ENCODE data around the gene MAGI2.
A peak's percentile ranks its signal among the peaks of the same experiment; 100 is the strongest.

MAGI2 gene

GRCh38 chr7:78052112-78052511 lies 1401.4 kb downstream of the MAGI2 start:
- no peak for DNase-seq

GRCh38 chr7:78047800-78048199 lies 1405.7 kb downstream of the MAGI2 start:
- DNase-seq = no peak

DNA sequence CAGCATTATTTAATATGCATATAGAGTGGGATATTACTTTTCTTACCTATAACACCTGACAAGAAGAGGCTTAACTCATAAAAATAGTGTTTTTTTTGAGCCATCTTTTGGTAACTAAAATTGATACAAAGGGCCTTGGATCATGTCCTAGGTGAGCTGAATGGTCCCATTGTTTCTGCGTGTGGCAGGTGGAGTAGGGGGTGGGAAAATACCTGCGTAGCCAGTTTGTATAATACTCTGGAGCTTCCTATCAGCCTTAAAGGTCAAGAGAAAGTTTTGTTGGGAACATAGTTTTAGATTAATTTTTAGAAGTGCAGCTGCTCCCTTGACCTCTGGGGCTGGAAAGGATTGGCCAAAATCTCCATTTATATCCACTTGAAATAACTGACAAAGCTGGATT lies 1410.3 kb downstream of the MAGI2 start:
- no peak for DNase-seq

- DNase-seq = peak; percentile 67
These were observed 1412.0 kb downstream of the MAGI2 start for GRCh38 chr7:78041423-78041822.

DNA sequence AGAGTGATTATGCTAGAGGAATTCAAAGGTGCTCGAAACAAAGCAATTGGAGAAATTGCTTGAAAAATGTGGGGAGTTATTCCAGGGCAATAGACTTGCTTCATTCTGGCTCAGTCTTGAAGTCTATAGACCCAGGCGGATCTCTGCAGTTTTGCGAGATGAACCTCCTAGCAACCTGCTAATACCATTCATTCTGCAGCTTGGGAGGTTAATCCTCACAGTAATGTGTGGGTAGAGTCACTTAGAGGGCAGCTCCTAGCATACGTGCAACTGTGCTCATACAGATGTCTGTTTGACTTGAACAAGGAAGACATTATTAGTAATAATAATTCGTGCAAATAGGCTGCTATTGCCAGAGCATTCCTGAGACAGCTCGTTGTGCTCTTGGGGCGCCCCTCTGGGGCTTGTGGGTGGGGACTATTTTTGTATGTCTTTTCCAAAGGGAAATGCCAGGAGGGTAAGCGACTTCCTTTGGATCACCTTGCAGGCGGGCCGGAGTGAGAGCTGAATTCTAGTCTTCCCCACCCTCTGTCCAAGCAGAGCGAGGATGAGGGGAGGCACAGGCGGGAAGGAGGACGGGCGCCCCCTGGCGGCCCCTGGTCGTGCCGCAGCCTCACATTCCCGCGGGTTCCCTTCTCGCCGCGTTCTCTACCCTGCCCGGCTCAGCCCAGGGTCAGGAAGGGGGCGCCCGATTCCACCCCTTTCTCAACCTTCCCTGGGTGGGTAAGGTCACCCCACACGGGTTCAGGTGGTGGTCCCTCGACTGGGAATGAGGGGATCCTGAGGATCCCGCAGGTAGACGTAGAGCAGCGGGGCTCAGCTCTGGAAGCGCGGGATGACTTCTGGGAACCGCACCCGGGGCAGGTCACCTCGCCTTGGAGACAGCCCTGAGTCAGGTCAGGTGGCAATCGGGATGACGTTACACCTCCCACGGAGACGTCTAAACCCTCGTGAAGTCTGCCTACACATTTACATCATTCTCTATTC lies 1413.4 kb downstream of the MAGI2 start:
- DNase-seq = peak; percentile 39

GRCh38 chr7:78038465-78039080 lies 1414.9 kb downstream of the MAGI2 start:
- no peak for DNase-seq

DNA sequence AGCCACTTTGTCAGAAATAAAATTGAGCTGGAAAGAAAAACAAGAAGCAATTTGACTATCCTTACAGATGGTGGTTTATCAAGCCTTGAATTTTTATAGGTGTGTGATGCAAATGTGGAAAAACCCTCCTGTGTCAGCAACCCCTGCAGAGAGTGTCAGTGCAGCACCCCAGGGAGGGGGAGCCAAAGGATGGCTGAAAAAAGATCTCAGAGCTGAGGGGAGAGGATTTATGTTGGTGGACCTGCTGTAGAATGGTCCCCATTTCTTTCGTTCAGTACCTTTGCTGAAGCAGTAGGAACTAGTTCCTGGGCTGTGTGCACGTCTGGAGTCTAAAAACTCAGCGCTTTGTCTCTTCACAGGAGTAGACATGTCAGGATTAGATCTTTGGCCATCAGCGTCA lies 1415.9 kb downstream of the MAGI2 start:
- DNase-seq = no peak

- DNase-seq = peak; percentile 48
These were observed 1420.1 kb downstream of the MAGI2 start for GRCh38 chr7:78033410-78033809.

DNA sequence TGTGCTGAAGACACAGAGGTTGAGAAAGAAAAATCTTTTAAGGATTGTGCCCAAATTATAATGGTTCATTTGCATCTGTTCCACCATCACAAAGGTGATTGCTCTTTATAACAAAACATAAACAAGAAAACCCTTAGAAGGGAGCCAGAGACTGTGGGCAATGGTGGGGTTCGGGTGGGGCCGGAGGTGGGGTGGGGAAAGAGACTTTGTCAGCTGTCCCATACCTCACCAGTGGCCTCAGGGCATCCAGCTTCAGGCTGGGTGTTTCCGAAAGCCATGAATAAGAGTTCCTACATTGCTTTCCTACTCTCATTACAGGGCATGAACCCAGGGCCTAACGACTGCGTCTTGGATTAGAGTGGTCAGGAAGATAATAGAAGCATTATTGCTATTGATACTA lies 1427.0 kb downstream of the MAGI2 start:
- DNase-seq = no peak

DNA sequence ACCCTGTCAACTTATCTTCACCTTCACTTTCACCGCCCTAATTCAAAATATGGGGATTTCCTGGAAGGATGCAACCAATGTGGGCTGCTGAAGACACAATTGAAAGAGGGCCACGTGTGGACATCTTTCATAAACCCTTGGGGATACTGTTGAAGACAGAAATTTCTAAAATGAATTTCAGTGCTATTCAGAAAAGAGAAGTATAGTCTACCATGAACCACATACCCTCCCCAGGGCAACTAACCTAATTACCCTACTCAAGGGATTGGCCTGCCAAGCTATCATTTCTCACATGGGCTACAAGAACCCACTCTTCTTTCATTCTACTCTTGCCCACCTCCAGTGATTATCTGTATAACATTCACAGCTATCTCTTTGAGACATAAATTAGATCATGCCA lies 1428.9 kb downstream of the MAGI2 start:
- no peak for DNase-seq

- DNase-seq = no peak
These were observed 1430.3 kb downstream of the MAGI2 start for GRCh38 chr7:78023191-78023590.

- no peak for DNase-seq
These were observed 1431.3 kb downstream of the MAGI2 start for GRCh38 chr7:78022165-78022564.

DNA sequence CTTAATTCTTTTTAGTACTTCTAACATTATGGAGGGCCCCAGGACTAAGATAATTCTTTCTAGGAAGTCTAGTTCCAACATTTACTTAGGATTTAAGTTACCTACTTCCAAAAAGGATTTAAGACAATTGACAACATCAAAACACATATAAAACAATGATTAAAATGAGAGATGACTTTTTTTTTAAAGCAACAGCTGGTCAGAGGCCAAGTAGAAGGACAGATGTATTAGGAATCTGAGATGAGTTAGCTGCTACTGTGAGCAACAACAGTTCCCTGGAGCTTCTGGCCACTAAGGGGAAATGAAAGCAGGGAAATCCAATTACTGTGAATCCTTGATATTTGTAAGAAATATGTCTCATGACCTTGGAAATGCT lies 1432.6 kb downstream of the MAGI2 start:
- DNase-seq = peak; percentile 45

DNA sequence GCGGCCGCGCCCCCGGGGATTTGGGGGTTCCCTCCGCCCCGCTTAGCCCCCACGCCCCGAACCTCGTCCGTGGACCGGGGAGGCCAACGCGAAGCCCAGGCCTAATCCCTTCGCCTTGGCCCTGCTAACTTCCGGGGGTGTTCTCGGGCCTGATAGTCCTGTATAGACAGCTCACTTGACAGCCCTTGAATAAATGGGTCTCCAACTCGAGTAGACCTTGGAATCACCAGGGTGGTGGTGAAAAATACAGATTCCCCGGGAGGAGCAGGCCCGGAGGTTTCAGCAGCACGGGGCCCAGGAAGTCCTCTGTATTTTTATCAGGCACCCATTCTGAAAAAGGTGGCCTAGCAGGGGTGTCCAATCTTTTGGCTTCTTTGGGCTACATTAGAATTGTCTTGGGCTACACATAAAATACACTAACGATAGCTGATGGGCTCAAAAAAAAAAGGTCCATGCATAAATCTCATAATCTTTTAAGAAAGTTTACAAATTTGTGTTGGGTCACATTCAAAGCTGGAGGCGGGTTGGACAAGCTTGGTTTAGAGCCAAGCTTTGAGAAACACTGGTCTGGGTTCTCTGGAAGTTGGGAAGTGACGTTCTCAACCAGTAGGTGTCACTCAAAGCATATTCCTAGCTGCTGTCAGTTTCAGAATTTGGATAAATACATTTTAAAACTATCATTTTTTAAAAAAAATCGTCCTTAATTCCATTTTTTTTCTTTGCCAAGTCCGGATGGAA lies 1433.2 kb downstream of the MAGI2 start:
- DNase-seq = peak; percentile 75

DNA sequence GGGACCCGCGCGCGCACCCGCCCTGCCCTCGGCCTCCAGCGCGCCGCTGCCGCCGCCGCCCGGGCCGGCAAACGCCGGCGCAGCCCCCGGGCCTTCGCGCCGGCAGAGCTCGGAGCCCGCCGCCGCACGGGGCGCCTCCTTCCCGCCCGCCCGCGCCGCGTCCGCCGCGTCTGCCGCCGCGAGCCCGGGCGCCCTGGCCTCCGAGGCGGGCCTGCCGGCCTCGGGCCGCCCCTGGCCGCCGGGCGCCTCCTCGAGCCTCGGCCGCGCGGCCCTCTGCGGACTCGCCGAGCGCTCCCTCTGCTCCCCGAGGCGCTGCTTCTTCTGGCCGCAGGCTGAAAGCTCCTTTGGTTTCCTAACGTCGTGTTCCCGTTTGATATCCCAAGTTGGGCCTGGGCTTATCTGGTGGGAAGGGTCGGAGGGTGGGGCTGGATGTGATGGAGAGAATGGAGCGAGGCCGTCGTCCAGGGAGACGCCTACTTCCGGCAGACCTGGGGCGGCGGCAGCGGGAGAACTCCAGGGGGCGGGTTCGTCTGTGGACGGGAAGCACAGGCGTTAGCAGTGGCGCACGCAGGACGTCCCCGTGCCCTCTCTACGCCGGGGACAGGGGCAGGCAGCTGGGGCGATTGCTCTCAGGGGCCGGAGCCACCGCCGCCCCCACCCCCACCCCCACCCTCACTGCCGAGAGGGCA lies 1433.9 kb downstream of the MAGI2 start:
- peak; percentile 73 for DNase-seq

GRCh38 chr7:78018641-78019446 lies 1434.6 kb downstream of the MAGI2 start:
- peak; percentile 27 for DNase-seq

GRCh38 chr7:78017591-78018100 lies 1435.8 kb downstream of the MAGI2 start:
- no peak for DNase-seq

- DNase-seq = no peak
These were observed 1437.8 kb downstream of the MAGI2 start for GRCh38 chr7:78015574-78016260.

- DNase-seq = no peak
These were observed 1439.1 kb downstream of the MAGI2 start for GRCh38 chr7:78014401-78014800.

DNA sequence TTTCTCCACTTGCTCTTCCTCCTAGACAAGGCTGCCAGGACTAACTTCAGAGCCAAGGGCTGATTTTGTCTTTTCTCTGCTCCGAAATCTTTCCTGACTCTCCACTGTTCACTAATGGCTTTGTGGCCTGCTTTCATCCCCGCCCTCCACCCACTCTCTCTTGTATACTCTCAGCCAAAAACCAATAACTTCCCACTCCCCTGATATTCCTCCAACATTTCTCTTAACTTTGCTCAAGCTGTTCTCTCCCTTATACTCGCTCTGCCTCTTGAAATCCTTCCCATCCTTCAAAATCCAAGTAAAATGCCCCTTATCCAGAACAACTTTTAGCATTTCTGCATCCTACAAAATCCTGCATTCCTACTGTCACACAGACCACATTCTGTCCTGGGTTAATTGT lies 1440.1 kb downstream of the MAGI2 start:
- DNase-seq = no peak

DNA sequence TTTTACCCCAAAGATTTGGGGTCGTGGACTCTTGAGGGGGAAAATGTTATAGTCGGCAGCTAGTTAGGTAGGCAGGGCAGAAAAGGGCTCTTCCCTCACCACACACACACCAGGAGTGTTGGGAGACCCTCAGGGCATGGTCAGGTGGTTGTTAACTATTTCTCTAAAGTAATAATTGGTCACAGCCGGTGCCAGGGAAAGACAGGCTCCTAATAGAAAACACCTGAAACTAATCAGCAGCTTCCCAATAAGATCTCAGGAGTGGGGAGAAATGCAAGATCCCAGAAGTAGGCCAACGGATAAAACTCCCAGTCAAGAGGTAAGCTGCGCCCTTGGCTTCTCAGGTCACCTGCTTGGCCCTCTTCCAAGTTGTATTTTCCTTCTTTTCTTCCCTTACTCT lies 1441.8 kb downstream of the MAGI2 start:
- DNase-seq = no peak

Measured in inflammatory macrophage treated with lipopolysaccharide for 4 hours (primary cell).